NOMO-1 (cell line): ENCODE measurements around the gene NDUFC1.

Experiments used
- DNase-seq, 2 experiments: peaks; one replicate each; lab custom pipeline; 2025; ENCODE audit not compliant: unreplicated experiment in 2 of 2; lab: John Stamatoyannopoulos, UW

Gene NDUFC1

DNA sequence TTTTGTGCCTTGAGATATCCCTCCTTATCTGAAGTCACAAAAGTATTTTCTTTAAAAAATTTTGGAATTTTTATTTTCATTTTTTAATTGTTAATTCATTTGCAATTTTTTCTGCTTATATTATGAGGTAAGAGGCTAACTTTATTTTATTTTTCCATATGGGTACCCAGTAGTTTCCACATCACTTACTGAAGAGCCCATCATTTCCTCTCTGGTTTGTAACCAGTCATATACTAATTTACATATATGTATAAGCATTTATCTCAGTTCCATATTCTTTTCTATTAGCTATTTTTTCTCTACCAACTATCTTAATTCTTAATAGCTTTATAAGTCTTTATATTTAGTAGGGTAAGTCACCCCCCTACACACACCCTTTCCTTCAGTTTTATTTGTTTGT lies 49.2 kb downstream of the NDUFC1 start:
- DNase-seq, result no peak

DNA sequence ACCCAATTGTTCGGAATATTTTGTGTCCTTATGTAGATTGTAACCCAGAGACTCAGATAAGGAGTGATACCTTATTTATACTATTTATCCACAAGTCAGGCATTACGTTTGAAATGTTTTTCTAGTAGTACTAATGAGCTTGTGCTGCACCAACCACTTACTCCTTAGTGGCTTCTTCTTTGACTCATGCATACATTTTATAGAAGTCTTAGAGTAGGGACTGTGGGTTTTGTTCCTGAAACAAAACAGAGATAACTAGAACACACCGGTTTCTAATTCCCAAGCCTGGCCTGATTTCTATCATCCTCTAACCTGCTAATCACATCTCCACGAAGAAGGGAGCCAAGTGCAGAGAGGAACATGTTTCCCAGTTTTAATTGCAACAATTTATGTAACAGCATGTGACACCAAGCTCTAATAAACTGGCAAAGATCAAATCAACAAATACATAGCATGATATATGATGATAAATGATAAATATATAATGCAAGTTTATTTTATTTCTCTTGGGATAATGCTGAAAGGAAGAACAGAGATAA lies 54.5 kb downstream of the NDUFC1 start:
- DNase-seq, result no peak

GRCh38 chr4:139247241-139247640 lies 55.0 kb downstream of the NDUFC1 start:
- no peak for DNase-seq

DNA sequence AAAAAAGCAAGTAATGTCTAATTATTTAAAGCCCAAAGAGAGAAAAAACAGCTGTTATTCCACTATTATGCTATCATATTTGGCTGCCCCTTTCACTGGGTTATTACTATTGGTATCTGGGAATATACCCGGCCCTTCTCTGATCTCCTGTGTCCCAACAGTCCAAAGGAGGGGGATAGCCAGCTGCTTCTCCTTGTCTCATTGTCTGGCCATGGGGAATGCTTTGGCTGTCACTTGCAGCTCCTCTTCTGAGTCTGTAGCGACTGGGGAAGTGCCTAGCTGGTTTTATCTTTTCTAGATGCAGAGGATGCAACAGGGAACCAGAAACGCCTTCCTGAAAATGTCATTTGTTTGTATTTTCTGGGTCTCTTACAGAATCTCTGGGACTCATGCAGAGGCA lies 56.1 kb downstream of the NDUFC1 start:
- DNase-seq, result no peak

- DNase-seq, result no peak
Observed at GRCh38 chr4:139245590-139245989, 56.7 kb downstream of the NDUFC1 start.

GRCh38 chr4:139243448-139244365 lies 58.6 kb downstream of the NDUFC1 start:
- no peak for DNase-seq

- no peak for DNase-seq
Observed at GRCh38 chr4:139242511-139243051, 59.7 kb downstream of the NDUFC1 start.

DNA sequence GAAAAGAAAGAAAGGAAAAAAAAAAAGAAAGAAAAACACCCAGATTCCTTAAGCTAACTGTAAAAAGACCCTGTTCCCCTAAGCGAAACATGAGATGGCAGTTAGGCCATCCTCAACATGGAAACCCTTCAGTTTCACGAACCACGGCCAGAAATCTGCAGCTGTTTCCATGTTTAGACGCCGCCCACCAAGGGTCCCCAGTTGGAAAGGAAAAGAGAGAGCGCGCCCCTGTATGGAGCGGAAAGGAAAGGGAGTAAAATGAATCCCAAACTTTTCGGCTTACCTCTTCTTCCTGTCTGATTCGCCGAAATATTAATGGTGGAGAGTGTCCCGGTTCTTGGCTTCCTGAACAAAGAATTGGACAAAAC lies 60.5 kb downstream of the NDUFC1 start:
- no peak for DNase-seq

DNA sequence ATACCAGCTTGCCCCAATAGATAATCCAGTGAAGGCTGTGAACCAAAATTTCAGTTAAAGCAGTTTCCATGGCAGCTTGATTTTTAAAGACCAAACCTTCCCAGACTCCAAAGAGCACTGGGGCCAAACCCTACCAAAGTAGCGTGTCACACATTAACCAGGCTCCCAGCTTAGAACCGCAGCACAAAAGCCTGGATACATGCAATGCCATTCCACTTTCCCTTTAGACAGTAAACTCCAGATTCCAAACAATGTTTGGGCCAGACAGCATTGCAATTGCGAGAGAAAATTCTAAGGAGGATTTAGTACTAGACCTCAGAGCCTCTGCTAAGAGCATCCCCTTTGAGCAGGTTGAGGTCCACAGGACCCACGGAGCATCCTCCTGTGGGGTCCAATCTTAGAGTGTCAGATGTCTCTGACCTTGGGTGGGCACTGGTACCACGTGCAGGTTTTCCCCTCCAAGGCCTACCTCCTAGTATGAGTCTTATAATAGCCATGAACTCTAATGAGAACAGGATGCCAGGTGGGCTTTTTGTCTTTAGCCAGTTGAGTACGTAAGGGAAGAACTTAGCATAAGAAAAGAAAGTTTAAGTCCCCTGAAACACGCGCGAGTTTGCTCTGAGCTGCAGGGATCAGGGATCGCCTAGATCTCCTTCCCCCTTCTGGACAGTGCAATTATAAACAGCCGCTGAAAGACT lies 61.0 kb downstream of the NDUFC1 start:
- DNase-seq, result no peak
